Measurements from ENCODE around the gene DPYD. TPM values are rescaled to one million over a fixed set of nuclear protein-coding genes. Genes with fewer than 3 reads are reported as not detected.

DPYD gene
- total RNA-seq, 1 donor from 2014 or later, result 12.6 TPM

DNA sequence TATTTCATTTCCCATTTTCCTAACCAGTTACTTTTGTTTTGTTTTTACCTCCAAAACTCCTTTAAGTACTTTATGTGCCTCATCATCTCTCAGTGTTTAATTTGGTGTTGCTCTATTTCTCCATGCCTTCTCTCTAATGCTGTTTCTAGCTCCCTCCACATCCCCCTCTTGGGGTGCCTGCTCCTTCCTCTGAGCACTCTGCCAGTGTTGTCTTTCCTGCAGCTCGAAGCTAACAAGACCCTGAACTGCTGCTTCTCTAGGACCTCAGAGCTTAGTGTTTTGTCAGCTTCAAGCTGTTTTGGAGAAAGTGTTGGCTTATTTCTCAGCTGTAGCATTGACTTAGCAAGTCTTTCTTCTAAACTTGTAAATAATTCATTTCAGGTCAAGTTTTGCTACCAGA lies 290.6 kb downstream of the DPYD start:
- Mint-ChIP-seq H3K4me3 (no peak overlapping the region), H3K36me3 (ENCODE audit: low read depth) (no peaks in the 10 kb centered on the region), H3K27ac (no peak overlapping the region), H3K4me1 (no peaks in the 10 kb centered on the region), H3K9me3 (no peaks in the 10 kb centered on the region), H3K27me3 (no peaks in the 10 kb centered on the region)
- intact Hi-C loops (cut with micrococcal nuclease), result no loop called here
- TF ChIP-seq, protein P1, sequence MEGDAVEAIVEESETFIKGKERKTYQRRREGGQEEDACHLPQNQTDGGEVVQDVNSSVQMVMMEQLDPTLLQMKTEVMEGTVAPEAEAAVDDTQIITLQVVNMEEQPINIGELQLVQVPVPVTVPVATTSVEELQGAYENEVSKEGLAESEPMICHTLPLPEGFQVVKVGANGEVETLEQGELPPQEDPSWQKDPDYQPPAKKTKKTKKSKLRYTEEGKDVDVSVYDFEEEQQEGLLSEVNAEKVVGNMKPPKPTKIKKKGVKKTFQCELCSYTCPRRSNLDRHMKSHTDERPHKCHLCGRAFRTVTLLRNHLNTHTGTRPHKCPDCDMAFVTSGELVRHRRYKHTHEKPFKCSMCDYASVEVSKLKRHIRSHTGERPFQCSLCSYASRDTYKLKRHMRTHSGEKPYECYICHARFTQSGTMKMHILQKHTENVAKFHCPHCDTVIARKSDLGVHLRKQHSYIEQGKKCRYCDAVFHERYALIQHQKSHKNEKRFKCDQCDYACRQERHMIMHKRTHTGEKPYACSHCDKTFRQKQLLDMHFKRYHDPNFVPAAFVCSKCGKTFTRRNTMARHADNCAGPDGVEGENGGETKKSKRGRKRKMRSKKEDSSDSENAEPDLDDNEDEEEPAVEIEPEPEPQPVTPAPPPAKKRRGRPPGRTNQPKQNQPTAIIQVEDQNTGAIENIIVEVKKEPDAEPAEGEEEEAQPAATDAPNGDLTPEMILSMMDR (IDR thresholded peaks at IDR 0.05), result no peak
- DNase-seq (no peak), ATAC-seq (ENCODE audit: low read depth) (no peak)
- POLR2A ChIA-PET, result no interaction called here
- CTCF ChIA-PET, result no interaction called here

DNA sequence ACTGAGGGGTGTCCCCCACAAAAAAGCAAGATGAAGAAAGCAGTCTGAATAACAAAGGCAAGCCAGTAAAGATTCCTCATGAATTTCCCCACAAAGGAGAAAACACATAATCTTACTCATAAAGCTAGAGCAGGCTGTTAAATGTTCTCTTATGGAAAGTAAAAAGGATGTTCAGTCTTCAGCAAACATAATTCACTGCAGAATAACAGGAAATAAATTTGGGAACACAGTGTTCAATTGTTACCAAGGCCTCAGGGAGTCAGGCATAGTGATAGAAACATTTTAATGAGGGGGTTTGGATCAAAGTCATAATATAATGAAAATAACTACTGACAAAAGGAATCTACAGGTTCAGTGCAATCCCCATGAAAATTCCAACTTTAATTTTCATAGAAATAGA lies 297.6 kb downstream of the DPYD start:
- CTCF ChIA-PET, result no interaction called here
- POLR2A ChIA-PET, result no interaction called here
- peaks cover 3% of the 10 kb centered on the region for H3K9me3 Mint-ChIP-seq

DNA sequence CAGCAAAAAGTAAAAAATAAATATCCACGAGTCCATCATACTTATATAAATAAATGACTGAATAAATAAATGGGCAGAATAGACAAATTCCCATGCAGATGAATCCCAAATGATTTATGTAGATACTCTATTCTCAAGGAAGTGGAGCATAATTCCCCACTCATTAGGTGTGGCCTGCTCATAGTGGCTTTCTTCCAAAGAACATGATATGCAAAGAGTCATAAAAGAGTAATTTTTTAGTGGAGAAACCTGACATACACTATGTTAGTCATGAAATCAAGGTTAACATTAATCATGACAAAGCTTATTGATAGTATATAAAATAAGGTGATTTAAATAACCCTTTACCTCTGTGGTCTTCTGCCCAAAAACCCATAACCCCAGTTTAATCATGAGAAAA lies 298.9 kb downstream of the DPYD start:
- ChIA-PET CTCF (no interaction called here), POLR2A (no interaction called here)
- Mint-ChIP-seq H3K27me3 (no peaks in the 10 kb centered on the region), H3K36me3 (ENCODE audit: low read depth) (no peaks in the 10 kb centered on the region), H3K4me1 (no peaks in the 10 kb centered on the region), H3K9me3 (peaks cover 3% of the 10 kb centered on the region), H3K4me3 (no peak overlapping the region), H3K27ac (no peak overlapping the region)
- TF ChIP-seq, protein P1 (IDR thresholded peaks at IDR 0.05), result no peak
- intact Hi-C loops (cut with micrococcal nuclease), result no loop called here
- DNase-seq, result no peak
- no peak for ATAC-seq (ENCODE audit: low read depth)

More for the DNA sequence above, 297.6 kb downstream of the DPYD start:
- no peaks in the 10 kb centered on the region for H3K4me1 Mint-ChIP-seq
- ATAC-seq (ENCODE audit: low read depth), result no peak
- no peak for DNase-seq
- H3K36me3 Mint-ChIP-seq (ENCODE audit: low read depth), result no peaks in the 10 kb centered on the region
- H3K27ac Mint-ChIP-seq, result no peak overlapping the region
- TF ChIP-seq, protein P1 (IDR thresholded peaks at IDR 0.05), result no peak
- H3K4me3 Mint-ChIP-seq, result no peak overlapping the region
- intact Hi-C loops (cut with micrococcal nuclease), result no loop called here
- H3K27me3 Mint-ChIP-seq, result no peaks in the 10 kb centered on the region

DNA sequence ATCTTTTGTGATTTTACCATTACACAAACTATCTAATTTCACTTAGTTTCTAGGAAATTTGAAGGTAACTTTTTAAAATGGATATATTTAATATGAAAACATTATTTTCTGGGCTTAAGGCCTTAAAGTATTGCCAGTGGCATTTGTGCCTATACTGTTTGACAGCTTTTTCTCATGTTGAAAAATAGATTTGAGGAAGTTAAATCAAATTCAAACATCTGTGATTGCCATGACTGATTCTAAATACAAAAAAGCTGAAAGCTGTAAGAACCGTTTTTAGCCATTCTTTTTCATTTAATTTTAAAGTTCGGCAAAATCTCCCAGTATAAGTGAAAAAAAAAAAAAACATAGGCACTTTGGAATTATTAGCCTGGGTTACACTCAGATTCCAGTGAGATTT lies 301.1 kb downstream of the DPYD start:
- intact Hi-C loops (cut with micrococcal nuclease), result no loop called here
- ATAC-seq (ENCODE audit: low read depth) (no peak), DNase-seq (no peak)
- Mint-ChIP-seq H3K27me3 (no peaks in the 10 kb centered on the region), H3K36me3 (ENCODE audit: low read depth) (no peaks in the 10 kb centered on the region), H3K9me3 (peaks cover 3% of the 10 kb centered on the region), H3K27ac (no peak overlapping the region), H3K4me3 (no peak overlapping the region), H3K4me1 (no peaks in the 10 kb centered on the region)
- ChIA-PET CTCF (no interaction called here), POLR2A (no interaction called here)
- TF ChIP-seq, protein P1 (IDR thresholded peaks at IDR 0.05), result no peak

DNA sequence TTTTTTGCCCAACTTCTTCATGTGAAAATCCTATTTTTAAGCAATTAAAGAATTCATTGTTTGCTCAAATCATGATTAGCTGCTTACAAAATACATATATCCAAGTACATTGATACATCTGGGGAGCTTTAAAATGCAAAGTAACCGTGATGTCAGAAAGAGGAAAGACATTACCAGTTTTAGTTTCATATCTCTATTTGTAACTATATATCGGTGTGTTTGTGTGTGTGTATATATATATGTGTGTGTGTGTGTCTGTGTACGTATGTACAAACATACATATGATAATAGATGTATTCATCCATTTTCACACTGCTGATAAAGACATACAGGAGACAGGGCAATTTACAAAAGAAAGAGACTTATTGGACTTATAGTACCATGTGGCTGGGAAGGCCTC lies 310.1 kb downstream of the DPYD start:
- H3K27ac Mint-ChIP-seq, result no peak overlapping the region
- peaks cover 5% of the 10 kb centered on the region for H3K9me3 Mint-ChIP-seq
- POLR2A ChIA-PET, result no interaction called here
- intact Hi-C loops (cut with micrococcal nuclease), result no loop called here
- CTCF ChIA-PET, result no interaction called here
- H3K4me3 Mint-ChIP-seq, result no peak overlapping the region
- H3K4me1 Mint-ChIP-seq, result peaks cover 5% of the 10 kb centered on the region
- no peak for DNase-seq
- no peak for ATAC-seq (ENCODE audit: low read depth)
- peaks cover 3% of the 10 kb centered on the region for H3K36me3 Mint-ChIP-seq (ENCODE audit: low read depth)
- TF ChIP-seq, protein P1 (IDR thresholded peaks at IDR 0.05), result no peak
- no peaks in the 10 kb centered on the region for H3K27me3 Mint-ChIP-seq

Measured in activated B cell treated with CpG ODN at 0.5 μM for 24 hours (primary cell).